Endothelial cell (in vitro differentiated cells): ENCODE measurements around the gene SRMS. TPM values are rescaled to one million over a fixed set of nuclear protein-coding genes. Genes with fewer than 3 reads are reported as not detected.
"Not testable (repeated sequence)": the region's sequence is repeated elsewhere in the genome, so short reads cannot be mapped to it uniquely, and the experiment has no call there.

Experiments used
- DNase-seq: peaks from one replicate; pipeline ENCODE4 v3.0.0; 2021; ENCODE audit warnings: low spot score
- H3K27ac Mint-ChIP-seq: one replicate; pipeline ENCODE4 v1.8.0; 2021; ENCODE audit warnings: mixed read lengths, inconsistent platforms; ENCODE audit not compliant: unreplicated experiment
- H3K27me3 Mint-ChIP-seq: one replicate; pipeline ENCODE4 v1.8.0; 2021; ENCODE audit warnings: mild to moderate bottlenecking, moderate library complexity, mixed read lengths, inconsistent platforms; ENCODE audit not compliant: unreplicated experiment
- H3K36me3 Mint-ChIP-seq: one replicate; pipeline ENCODE4 v1.8.0; 2021; ENCODE audit warnings: mild to moderate bottlenecking, low read depth, mixed read lengths, inconsistent platforms; ENCODE audit not compliant: unreplicated experiment
- H3K4me1 Mint-ChIP-seq: one replicate; pipeline ENCODE4 v1.8.0; 2021; ENCODE audit warnings: mild to moderate bottlenecking, mixed read lengths, inconsistent platforms; ENCODE audit not compliant: unreplicated experiment
- H3K4me3 Mint-ChIP-seq: one replicate; pipeline ENCODE4 v1.8.0; 2021; ENCODE audit warnings: mild to moderate bottlenecking, mixed read lengths, inconsistent platforms; ENCODE audit not compliant: unreplicated experiment
- H3K9me3 Mint-ChIP-seq: one replicate; pipeline ENCODE4 v1.8.0; 2021; ENCODE audit warnings: mixed read lengths, inconsistent platforms; ENCODE audit not compliant: unreplicated experiment
- CTCF ChIP-seq: fragments of 200-600 bp; sonication (generic); IDR thresholded peaks from one replicate; pipeline ENCODE4 v1.5.0; 2021; ENCODE audit warnings: antibody characterized with exemption; ENCODE audit not compliant: unreplicated experiment
- total RNA-seq: library from RNA; stranded (reverse); fragmentation: NEBNext Ultra II Directional; extraction: Animal tissue kit (Norgen Biotek cat#: 25700); gene quantifications from one replicate; pipeline ENCODE4 v1.2.1, GENCODE V29; 2021; ENCODE audit not compliant: unreplicated experiment

Gene SRMS
- total RNA-seq, 1 donor from 2014 or later = not detected

- no peak for TF ChIP-seq CTCF
- H3K27ac Mint-ChIP-seq = no peak overlapping the region
- H3K4me3 Mint-ChIP-seq = peak overlapping the region; percentile 79
- no peaks in the 10 kb centered on the region for H3K9me3 Mint-ChIP-seq
- H3K4me1 Mint-ChIP-seq = peaks cover 5% of the 10 kb centered on the region
- peaks cover 11% of the 10 kb centered on the region for H3K27me3 Mint-ChIP-seq
- no peak for DNase-seq
- H3K36me3 Mint-ChIP-seq = peaks cover 14% of the 10 kb centered on the region
These were observed 29.9 kb downstream of the SRMS start for GRCh38 chr20:63517376-63518309.

GRCh38 chr20:63514520-63514919, 33.0 kb downstream of the SRMS start:
- H3K36me3 Mint-ChIP-seq = peaks cover 14% of the 10 kb centered on the region
- not testable (repeated sequence) for H3K9me3 Mint-ChIP-seq, DNase-seq, H3K4me1 Mint-ChIP-seq, H3K4me3 Mint-ChIP-seq, H3K27ac Mint-ChIP-seq, H3K27me3 Mint-ChIP-seq

- H3K27ac Mint-ChIP-seq = peak overlapping the region; percentile 36
- no peaks in the 10 kb centered on the region for H3K9me3 Mint-ChIP-seq
- no peak overlapping the region for H3K4me3 Mint-ChIP-seq
- peaks cover 9% of the 10 kb centered on the region for H3K27me3 Mint-ChIP-seq
- peaks cover 18% of the 10 kb centered on the region for H3K36me3 Mint-ChIP-seq
- DNase-seq = no peak
- peaks cover 4% of the 10 kb centered on the region for H3K4me1 Mint-ChIP-seq
- TF ChIP-seq CTCF = no peak
These were observed 34.3 kb downstream of the SRMS start for GRCh38 chr20:63513207-63513606.

GRCh38 chr20:63509088-63509564, 38.4 kb downstream of the SRMS start:
- Mint-ChIP-seq H3K4me3 (no peak overlapping the region), H3K36me3 (peaks cover 26% of the 10 kb centered on the region), H3K27ac (no peak overlapping the region), H3K9me3 (peaks cover under 1% of the 10 kb centered on the region), H3K27me3 (peaks cover 8% of the 10 kb centered on the region), H3K4me1 (no peaks in the 10 kb centered on the region)
- TF ChIP-seq CTCF = no peak
- no peak for DNase-seq

GRCh38 chr20:63508072-63508768, 39.3 kb downstream of the SRMS start:
- Mint-ChIP-seq H3K9me3 (peaks cover 3% of the 10 kb centered on the region), H3K4me1 (no peaks in the 10 kb centered on the region), H3K27ac (no peak overlapping the region), H3K4me3 (peak overlapping the region; percentile 28), H3K36me3 (peaks cover 23% of the 10 kb centered on the region), H3K27me3 (peaks cover 8% of the 10 kb centered on the region)
- no peak for TF ChIP-seq CTCF
- DNase-seq = no peak
